IMR-90 (cell line): ENCODE measurements around the gene MCTP1. TPM values are rescaled to one million over a fixed set of nuclear protein-coding genes. Genes with fewer than 3 reads are reported as not detected.

ENCODE experiments used
- ATAC-seq: fragments of 200-7000 bp; cut with Tn5 transposase; 2 replicates; pipeline ENCODE4 v1.9.1; 2020; ENCODE audit warnings: low read depth, mild to moderate bottlenecking, moderate library complexity
- BruUV-seq: library from RNA; stranded (reverse); fragments of 400-500 nt; replicated peaks from 2 replicates; lab custom pipeline; 2021; lab: Mats Ljungman, UMichigan
- CTCF ChIA-PET: fragments of 300-600 bp; formaldehyde crosslinking; extraction: SDS; loops from one replicate; lab custom pipeline; 2021; ENCODE audit warnings: antibody characterized with exemption; lab: Yijun Ruan, JAX
- POLR2A ChIA-PET: fragments of 300-600 bp; sonication (Branson Sonifier 250); formaldehyde crosslinking; loops from one replicate; lab custom pipeline; 2022; ENCODE audit warnings: antibody characterized with exemption; ENCODE audit not compliant: unreplicated experiment; lab: Charles Lee
- DNase-seq: peaks from one replicate; pipeline ENCODE4 v3.0.0; 2013
- H2AFZ ChIP-seq: replicated peaks from 2 replicates; pipeline ENCODE3; 2013; ENCODE audit warnings: low read length, mild to moderate bottlenecking; ENCODE audit not compliant: poor library complexity
- H2AK5ac ChIP-seq: 2 replicates; pipeline ENCODE4 v1.6.1; 2013; ENCODE audit warnings: low read depth, low read length, inconsistent platforms
- H2AK9ac ChIP-seq: replicated peaks from 2 replicates; pipeline ENCODE3; 2013; ENCODE audit warnings: mild to moderate bottlenecking, low read depth, low read length, moderate library complexity; ENCODE audit not compliant: poor library complexity
- H2BK120ac ChIP-seq: 2 replicates; pipeline ENCODE4 v1.6.1; 2013; ENCODE audit warnings: low read depth, low read length, inconsistent platforms
- H2BK15ac ChIP-seq: 3 replicates; pipeline ENCODE4 v1.6.1; 2013; ENCODE audit warnings: low read depth, low read length, inconsistent platforms
- H2BK20ac ChIP-seq: 2 replicates; pipeline ENCODE4 v1.6.1; 2013; ENCODE audit warnings: low read depth, mild to moderate bottlenecking, inconsistent platforms, low read length, moderate library complexity
- H2BK5ac ChIP-seq: 2 replicates; pipeline ENCODE4 v1.6.1; 2013; ENCODE audit warnings: mild to moderate bottlenecking, low read depth, low read length, inconsistent platforms; ENCODE audit not compliant: poor library complexity, severe bottlenecking
- H3K14ac ChIP-seq: replicated peaks from 2 replicates; pipeline ENCODE4 v1.6.1; 2013; ENCODE audit warnings: low read depth, low read length, inconsistent platforms
- H3K18ac ChIP-seq: 2 replicates; pipeline ENCODE4 v1.6.1; 2013; ENCODE audit warnings: low read depth, low read length, control low read depth
- H3K23ac ChIP-seq: 2 replicates; pipeline ENCODE4 v1.6.1; 2013; ENCODE audit warnings: low read depth, low read length, inconsistent platforms
- H3K27ac ChIP-seq: 2 replicates; pipeline ENCODE4 v1.5.1; 2013; ENCODE audit warnings: mild to moderate bottlenecking, control low read depth, low read length; ENCODE audit not compliant: insufficient read depth
- H3K27me3 ChIP-seq: 2 replicates; pipeline ENCODE4 v1.6.1; 2013; ENCODE audit warnings: low read length; ENCODE audit not compliant: control insufficient read depth, insufficient read depth
- H3K36me3 ChIP-seq: 2 replicates; pipeline ENCODE4 v1.6.1; 2013; ENCODE audit warnings: low read length, mixed read lengths; ENCODE audit not compliant: control insufficient read depth, insufficient read depth
- H3K4ac ChIP-seq: 2 replicates; pipeline ENCODE4 v1.6.1; 2013; ENCODE audit warnings: low read depth, low read length, inconsistent platforms
- H3K4me1 ChIP-seq: 2 replicates; pipeline ENCODE4 v1.6.1; 2013; ENCODE audit warnings: low read length, mixed read lengths; ENCODE audit not compliant: control insufficient read depth, insufficient read depth
- H3K4me2 ChIP-seq: 2 replicates; pipeline ENCODE4 v1.6.1; 2013; ENCODE audit warnings: low read depth, mild to moderate bottlenecking, control low read depth, low read length, moderate library complexity
- H3K4me3 ChIP-seq: 2 replicates; pipeline ENCODE4 v1.5.1; 2013; ENCODE audit warnings: low read depth, mild to moderate bottlenecking, control low read depth, low read length, moderate library complexity; ENCODE audit not compliant: insufficient read depth
- H3K56ac ChIP-seq: 2 replicates; pipeline ENCODE4 v1.6.1; 2013; ENCODE audit warnings: low read length, inconsistent platforms; ENCODE audit not compliant: insufficient read depth; ENCODE audit errors: extremely low read depth
- H3K79me1 ChIP-seq, 2 experiments: 2 replicates each; pipeline ENCODE4 v1.6.1; 2013; ENCODE audit warnings: low read length in 2 of 2, inconsistent platforms in 1 of 2, low read depth in 1 of 2
- H3K9ac ChIP-seq: 2 replicates; pipeline ENCODE4 v1.6.1; 2013; ENCODE audit warnings: low read depth, low read length, control low read depth
- H3K9me1 ChIP-seq: 2 replicates; pipeline ENCODE4 v1.6.1; 2013; ENCODE audit warnings: low read length, inconsistent platforms; ENCODE audit not compliant: insufficient read depth
- H3K9me3 ChIP-seq: 2 replicates; pipeline ENCODE4 v1.6.1; 2013; ENCODE audit warnings: low read length; ENCODE audit not compliant: control insufficient read depth, insufficient read depth
- H4K20me1 ChIP-seq: 2 replicates; pipeline ENCODE4 v1.6.1; 2013; ENCODE audit warnings: low read length, inconsistent platforms; ENCODE audit not compliant: insufficient read depth
- H4K5ac ChIP-seq: 2 replicates; pipeline ENCODE4 v1.6.1; 2013; ENCODE audit warnings: mild to moderate bottlenecking, low read depth, low read length, control low read depth
- H4K8ac ChIP-seq, 2 experiments: 2 replicates each; pipeline ENCODE4 v1.6.1; 2013; ENCODE audit warnings: low read depth in 2 of 2, low read length in 2 of 2, control low read depth in 1 of 2, inconsistent platforms in 1 of 2
- H4K91ac ChIP-seq: 2 replicates; pipeline ENCODE4 v1.6.1; 2013; ENCODE audit warnings: low read depth, low read length, inconsistent platforms; ENCODE audit not compliant: insufficient read depth
- BHLHE40 ChIP-seq: fragments of 150-350 bp; IDR thresholded peaks from 2 replicates; pipeline ENCODE4 v1.6.1; 2016; ENCODE audit warnings: mild to moderate bottlenecking, low read depth, low read length
- CEBPB ChIP-seq: IDR thresholded peaks from 2 replicates; pipeline ENCODE4 v1.6.1; 2012; ENCODE audit warnings: low read depth, low read length, improper control_type of control experiment
- CHD1 ChIP-seq: IDR thresholded peaks from 2 replicates; pipeline ENCODE4 v1.6.1; 2012; ENCODE audit warnings: low read depth, low read length, improper control_type of control experiment
- FOS ChIP-seq: fragments of 150-350 bp; IDR thresholded peaks from 2 replicates; pipeline ENCODE4 v1.6.1; 2016; ENCODE audit warnings: low read depth, low read length
- MAFK ChIP-seq: IDR thresholded peaks from 2 replicates; pipeline ENCODE4 v1.6.1; 2012; ENCODE audit warnings: low read depth, low read length, improper control_type of control experiment
- MAZ ChIP-seq: IDR thresholded peaks from 2 replicates; pipeline ENCODE4 v1.6.1; 2012; ENCODE audit warnings: low read depth, mild to moderate bottlenecking, low read length, improper control_type of control experiment, moderate library complexity, borderline replicate concordance
- MXI1 ChIP-seq: IDR thresholded peaks from 2 replicates; pipeline ENCODE4 v1.6.1; 2012; ENCODE audit warnings: low read depth, mild to moderate bottlenecking, low read length, moderate library complexity, borderline replicate concordance
- NFE2L2 ChIP-seq: fragments of 150-350 bp; IDR thresholded peaks from 2 replicates; pipeline ENCODE4 v1.6.1; 2016; ENCODE audit warnings: low read depth, mild to moderate bottlenecking, low read length
- RAD21 ChIP-seq: IDR thresholded peaks from 2 replicates; pipeline ENCODE4 v1.6.1; 2012; ENCODE audit warnings: low read length, improper control_type of control experiment
- RCOR1 ChIP-seq: IDR thresholded peaks from 2 replicates; pipeline ENCODE4 v1.6.1; 2012; ENCODE audit warnings: mild to moderate bottlenecking, low read length, improper control_type of control experiment; ENCODE audit not compliant: insufficient replicate concordance
- RFX5 ChIP-seq: IDR thresholded peaks from 2 replicates; pipeline ENCODE4 v1.8.0; 2012; ENCODE audit warnings: low read depth, mild to moderate bottlenecking, low read length, moderate library complexity
- SMC3 ChIP-seq: fragments of 150-350 bp; IDR thresholded peaks from 2 replicates; pipeline ENCODE4 v1.6.1; 2016; ENCODE audit warnings: low read depth, mild to moderate bottlenecking, antibody characterized with exemption, low read length, moderate library complexity
- USF2 ChIP-seq: fragments of 150-350 bp; IDR thresholded peaks from 2 replicates; pipeline ENCODE4 v1.6.1; 2017; ENCODE audit warnings: mild to moderate bottlenecking, antibody characterized with exemption, low read length, low read depth
- WGBS, 2 experiments: methylation state at CpG; one replicate each; pipeline versions ENCODE4 v1.1.5 to v1.1.7; 2013; ENCODE audit warnings: missing lambda C conversion rate in 2 of 2; ENCODE audit not compliant: insufficient read length in 1 of 2; ENCODE audit errors: extremely low coverage in 2 of 2; 5-methylcytosine and 5-hydroxymethylcytosine counted together
- dilution Hi-C: fragments of 300-500 bp; cut with HindIII; formaldehyde crosslinking; loops from one replicate; pipeline ENCODE4 v1.14.3; 2018; ENCODE audit warnings: low sequenced_read_pairs; ENCODE audit not compliant: unreplicated experiment
- in situ Hi-C: fragments of 300-500 bp; cut with MboI; formaldehyde crosslinking; loops from 3 replicates; pipeline ENCODE4 v1.14.3; 2019; ENCODE audit warnings: low sequenced_read_pairs, inconsistent platforms, mixed read lengths
- intact Hi-C: fragments of 100-400 bp; cut with micrococcal nuclease; formaldehyde crosslinking; loops from 2 replicates; pipeline ENCODE4 v1.10.0; 2022
- polyA plus RNA-seq, 3 experiments: library from polyadenylated mRNA; depleted of rRNA; stranded (reverse); fragments of >200 nt; gene quantifications; 2 replicates each; pipeline ENCODE4 v1.2.3, GENCODE V29; 2012; ENCODE audit warnings: low replicate concordance in 1 of 3
- total RNA-seq: library from RNA; depleted of rRNA; stranded (reverse); fragments of >200 nt; gene quantifications from 2 replicates; pipeline ENCODE4 v1.2.3, GENCODE V29; 2012
- TF ChIP-seq, protein P1 (sequence below): conservative IDR thresholded peaks from 2 replicates; pipeline ENCODE4 v1.5.1; 2012; ENCODE audit warnings: mild to moderate bottlenecking, low read depth, low read length, improper control_type of control experiment

MCTP1 gene
- total and polyA plus RNA-seq, 2 of the 4 experiments (the other 2 are of a cell fraction), result 0.21 TPM; not detected in 1

DNA sequence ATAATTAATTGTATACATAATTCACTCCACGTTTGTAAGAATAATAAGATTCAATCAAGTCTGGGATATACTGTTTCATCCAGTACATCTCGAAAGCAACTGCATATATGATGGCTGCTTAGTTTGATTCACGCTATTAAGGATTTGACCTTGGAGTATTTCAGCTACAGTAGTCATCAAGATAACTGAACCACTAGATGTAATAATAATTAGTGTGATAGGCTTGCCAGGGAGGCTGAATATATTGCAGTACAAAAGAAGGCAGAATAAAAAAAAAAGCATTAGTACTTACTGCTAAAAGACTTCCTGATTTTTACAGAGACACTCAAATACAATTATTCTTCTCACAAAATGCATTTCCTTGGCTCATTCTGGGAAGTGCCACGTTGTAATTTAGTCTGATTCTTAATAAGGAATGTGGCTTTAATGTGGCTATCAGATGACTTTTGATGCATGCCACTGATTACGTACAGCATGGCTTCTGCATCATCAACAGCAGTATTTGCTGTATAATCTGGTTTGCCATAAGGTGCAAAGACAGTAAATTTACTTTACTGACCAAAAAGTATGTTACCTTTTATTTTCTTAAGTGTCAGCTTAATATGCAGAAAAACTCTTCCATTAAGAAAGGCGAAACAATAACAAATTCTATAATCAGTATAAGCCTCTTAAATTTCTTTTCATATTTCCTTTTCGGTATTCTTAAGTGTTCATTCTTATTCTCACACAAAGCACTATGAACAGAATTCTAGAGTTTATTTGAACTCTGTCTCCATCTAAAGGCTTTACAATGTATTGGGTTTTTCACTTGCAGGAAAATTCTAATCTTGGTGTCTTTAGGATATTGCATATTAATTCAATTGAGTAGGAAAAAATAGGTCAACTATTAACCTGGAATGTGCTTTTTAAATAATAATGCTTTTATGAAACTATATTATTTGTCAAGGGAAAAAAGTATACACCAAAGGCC lies 500.1 kb downstream of the MCTP1 start:
- CTCF ChIA-PET, result interaction anchor here (0.6 to 1.0 kb wide), 2 partner anchors 52 to 129 kb away, joined by 3 read pairs; no protein-coding TSS in a partner anchor
- Histone ChIP-seq H2BK5ac (no peak overlapping the region), H2AK9ac (no peak overlapping the region), H3K18ac (no peak overlapping the region), H3K9me1 (no peaks in the 10 kb centered on the region), H3K79me1 (no peaks in the 10 kb centered on the region), H2AFZ (no peak overlapping the region), H4K8ac (no peak overlapping the region), H3K14ac (no peak overlapping the region), H3K4me3 (no peak overlapping the region), H3K4me2 (no peak overlapping the region), H3K4me1 (no peaks in the 10 kb centered on the region), H3K27me3 (no peaks in the 10 kb centered on the region; the same call in 1 of the 2 replicates), H3K23ac (no peak overlapping the region), H4K5ac (no peak overlapping the region), H2BK20ac (no peak overlapping the region), H3K9ac (no peak overlapping the region), H3K56ac (no peak overlapping the region), H3K9me3 (no peaks in the 10 kb centered on the region), H2BK120ac (no peak overlapping the region), H4K20me1 (no peaks in the 10 kb centered on the region), H3K27ac (no peak overlapping the region), H4K91ac (no peak overlapping the region), H3K36me3 (no peaks in the 10 kb centered on the region), H3K4ac (no peak overlapping the region), H2AK5ac (no peak overlapping the region), H2BK15ac (no peak overlapping the region)
- ATAC-seq, result no peak
- dilution Hi-C loops (no loop called here), in situ Hi-C loops (no loop called here), intact Hi-C loops (no loop called here)
- POLR2A ChIA-PET, result no interaction called here
- DNase-seq, result peak; percentile 1
- no TSS peak for BruUV-seq
- 100% methylated on average over 1 of the region's 7 CpGs; no CpG with 5 or more reads in 1 of the 2 experiments for WGBS, 2 experiments
- no peak for TF ChIP-seq NFE2L2
- no peak for TF ChIP-seq RCOR1
- TF ChIP-seq RFX5, result no peak
- TF ChIP-seq CEBPB, result no peak
- TF ChIP-seq, protein P1, sequence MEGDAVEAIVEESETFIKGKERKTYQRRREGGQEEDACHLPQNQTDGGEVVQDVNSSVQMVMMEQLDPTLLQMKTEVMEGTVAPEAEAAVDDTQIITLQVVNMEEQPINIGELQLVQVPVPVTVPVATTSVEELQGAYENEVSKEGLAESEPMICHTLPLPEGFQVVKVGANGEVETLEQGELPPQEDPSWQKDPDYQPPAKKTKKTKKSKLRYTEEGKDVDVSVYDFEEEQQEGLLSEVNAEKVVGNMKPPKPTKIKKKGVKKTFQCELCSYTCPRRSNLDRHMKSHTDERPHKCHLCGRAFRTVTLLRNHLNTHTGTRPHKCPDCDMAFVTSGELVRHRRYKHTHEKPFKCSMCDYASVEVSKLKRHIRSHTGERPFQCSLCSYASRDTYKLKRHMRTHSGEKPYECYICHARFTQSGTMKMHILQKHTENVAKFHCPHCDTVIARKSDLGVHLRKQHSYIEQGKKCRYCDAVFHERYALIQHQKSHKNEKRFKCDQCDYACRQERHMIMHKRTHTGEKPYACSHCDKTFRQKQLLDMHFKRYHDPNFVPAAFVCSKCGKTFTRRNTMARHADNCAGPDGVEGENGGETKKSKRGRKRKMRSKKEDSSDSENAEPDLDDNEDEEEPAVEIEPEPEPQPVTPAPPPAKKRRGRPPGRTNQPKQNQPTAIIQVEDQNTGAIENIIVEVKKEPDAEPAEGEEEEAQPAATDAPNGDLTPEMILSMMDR, result no peak
- TF ChIP-seq RAD21, result no peak
- no peak for TF ChIP-seq USF2
- no peak for TF ChIP-seq BHLHE40
- TF ChIP-seq MAZ, result no peak
- no peak for TF ChIP-seq SMC3
- no peak for TF ChIP-seq CHD1
- TF ChIP-seq MAFK, result no peak
- TF ChIP-seq MXI1, result no peak
- no peak for TF ChIP-seq FOS
